Measurements from ENCODE around the gene ADAMTS13.

DNA sequence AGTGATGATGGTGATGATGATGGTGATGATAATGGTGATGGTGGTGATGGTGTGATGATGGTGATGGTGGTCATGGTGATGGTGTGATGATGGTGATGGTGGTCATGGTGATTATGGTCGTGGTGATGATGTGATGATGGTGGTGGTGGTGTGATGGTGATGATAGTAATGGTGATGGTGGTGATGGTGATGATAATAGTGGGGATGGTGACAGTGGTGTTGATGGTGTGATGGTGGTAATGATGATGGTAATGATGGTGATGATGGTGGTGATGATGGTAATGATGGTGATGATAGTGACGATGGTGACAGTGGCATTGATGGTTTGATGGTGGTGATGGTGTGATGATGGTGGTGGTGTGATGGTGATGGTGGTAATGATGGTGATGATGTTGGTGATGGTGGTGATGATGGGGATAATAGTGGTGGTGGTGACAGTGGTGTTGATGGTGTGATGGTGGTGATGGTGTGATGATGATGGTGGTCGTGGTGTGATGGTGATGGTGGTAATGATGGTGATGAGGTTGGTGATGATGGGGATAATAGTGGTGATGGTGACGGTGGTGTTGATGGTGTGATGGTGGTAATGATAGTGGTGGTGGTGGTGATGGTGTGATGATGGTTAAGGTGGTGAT is 39.5 kb upstream of the ADAMTS13 start:
- no peak for TF ChIP-seq CBFB (CRISPR knock-in tag; IDR thresholded peaks at IDR 0.05; ENCODE audit: low read depth)
- TF ChIP-seq, protein P1, sequence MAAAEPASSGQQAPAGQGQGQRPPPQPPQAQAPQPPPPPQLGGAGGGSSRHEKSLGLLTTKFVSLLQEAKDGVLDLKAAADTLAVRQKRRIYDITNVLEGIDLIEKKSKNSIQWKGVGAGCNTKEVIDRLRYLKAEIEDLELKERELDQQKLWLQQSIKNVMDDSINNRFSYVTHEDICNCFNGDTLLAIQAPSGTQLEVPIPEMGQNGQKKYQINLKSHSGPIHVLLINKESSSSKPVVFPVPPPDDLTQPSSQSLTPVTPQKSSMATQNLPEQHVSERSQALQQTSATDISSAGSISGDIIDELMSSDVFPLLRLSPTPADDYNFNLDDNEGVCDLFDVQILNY (CRISPR knock-in tag; IDR thresholded peaks at IDR 0.05): no peak
- no peak for TF ChIP-seq KAT7 (CRISPR knock-in tag; IDR thresholded peaks at IDR 0.05; ENCODE audit: borderline replicate concordance)
- TF ChIP-seq, protein P2, sequence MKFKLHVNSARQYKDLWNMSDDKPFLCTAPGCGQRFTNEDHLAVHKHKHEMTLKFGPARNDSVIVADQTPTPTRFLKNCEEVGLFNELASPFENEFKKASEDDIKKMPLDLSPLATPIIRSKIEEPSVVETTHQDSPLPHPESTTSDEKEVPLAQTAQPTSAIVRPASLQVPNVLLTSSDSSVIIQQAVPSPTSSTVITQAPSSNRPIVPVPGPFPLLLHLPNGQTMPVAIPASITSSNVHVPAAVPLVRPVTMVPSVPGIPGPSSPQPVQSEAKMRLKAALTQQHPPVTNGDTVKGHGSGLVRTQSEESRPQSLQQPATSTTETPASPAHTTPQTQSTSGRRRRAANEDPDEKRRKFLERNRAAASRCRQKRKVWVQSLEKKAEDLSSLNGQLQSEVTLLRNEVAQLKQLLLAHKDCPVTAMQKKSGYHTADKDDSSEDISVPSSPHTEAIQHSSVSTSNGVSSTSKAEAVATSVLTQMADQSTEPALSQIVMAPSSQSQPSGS (CRISPR knock-in tag; IDR thresholded peaks at IDR 0.05; ENCODE audit: borderline replicate concordance, low read depth): no peak
- TF ChIP-seq, protein P3, sequence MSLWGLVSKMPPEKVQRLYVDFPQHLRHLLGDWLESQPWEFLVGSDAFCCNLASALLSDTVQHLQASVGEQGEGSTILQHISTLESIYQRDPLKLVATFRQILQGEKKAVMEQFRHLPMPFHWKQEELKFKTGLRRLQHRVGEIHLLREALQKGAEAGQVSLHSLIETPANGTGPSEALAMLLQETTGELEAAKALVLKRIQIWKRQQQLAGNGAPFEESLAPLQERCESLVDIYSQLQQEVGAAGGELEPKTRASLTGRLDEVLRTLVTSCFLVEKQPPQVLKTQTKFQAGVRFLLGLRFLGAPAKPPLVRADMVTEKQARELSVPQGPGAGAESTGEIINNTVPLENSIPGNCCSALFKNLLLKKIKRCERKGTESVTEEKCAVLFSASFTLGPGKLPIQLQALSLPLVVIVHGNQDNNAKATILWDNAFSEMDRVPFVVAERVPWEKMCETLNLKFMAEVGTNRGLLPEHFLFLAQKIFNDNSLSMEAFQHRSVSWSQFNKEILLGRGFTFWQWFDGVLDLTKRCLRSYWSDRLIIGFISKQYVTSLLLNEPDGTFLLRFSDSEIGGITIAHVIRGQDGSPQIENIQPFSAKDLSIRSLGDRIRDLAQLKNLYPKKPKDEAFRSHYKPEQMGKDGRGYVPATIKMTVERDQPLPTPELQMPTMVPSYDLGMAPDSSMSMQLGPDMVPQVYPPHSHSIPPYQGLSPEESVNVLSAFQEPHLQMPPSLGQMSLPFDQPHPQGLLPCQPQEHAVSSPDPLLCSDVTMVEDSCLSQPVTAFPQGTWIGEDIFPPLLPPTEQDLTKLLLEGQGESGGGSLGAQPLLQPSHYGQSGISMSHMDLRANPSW (CRISPR knock-in tag; conservative IDR thresholded peaks at IDR 0.05; ENCODE audit: low read depth): no peak
- no peak for TF ChIP-seq ZNF317 (CRISPR knock-in tag; IDR thresholded peaks at IDR 0.05; ENCODE audit: borderline replicate concordance, low read depth)
- no peak for TF ChIP-seq NR1H2 (CRISPR knock-in tag; IDR thresholded peaks at IDR 0.05)
- TF ChIP-seq, protein P4, sequence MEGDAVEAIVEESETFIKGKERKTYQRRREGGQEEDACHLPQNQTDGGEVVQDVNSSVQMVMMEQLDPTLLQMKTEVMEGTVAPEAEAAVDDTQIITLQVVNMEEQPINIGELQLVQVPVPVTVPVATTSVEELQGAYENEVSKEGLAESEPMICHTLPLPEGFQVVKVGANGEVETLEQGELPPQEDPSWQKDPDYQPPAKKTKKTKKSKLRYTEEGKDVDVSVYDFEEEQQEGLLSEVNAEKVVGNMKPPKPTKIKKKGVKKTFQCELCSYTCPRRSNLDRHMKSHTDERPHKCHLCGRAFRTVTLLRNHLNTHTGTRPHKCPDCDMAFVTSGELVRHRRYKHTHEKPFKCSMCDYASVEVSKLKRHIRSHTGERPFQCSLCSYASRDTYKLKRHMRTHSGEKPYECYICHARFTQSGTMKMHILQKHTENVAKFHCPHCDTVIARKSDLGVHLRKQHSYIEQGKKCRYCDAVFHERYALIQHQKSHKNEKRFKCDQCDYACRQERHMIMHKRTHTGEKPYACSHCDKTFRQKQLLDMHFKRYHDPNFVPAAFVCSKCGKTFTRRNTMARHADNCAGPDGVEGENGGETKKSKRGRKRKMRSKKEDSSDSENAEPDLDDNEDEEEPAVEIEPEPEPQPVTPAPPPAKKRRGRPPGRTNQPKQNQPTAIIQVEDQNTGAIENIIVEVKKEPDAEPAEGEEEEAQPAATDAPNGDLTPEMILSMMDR (IDR thresholded peaks at IDR 0.05): no peak
- TF ChIP-seq TCF7 (CRISPR knock-in tag; IDR thresholded peaks at IDR 0.05; ENCODE audit: low read depth): no peak
- TF ChIP-seq, protein P5, sequence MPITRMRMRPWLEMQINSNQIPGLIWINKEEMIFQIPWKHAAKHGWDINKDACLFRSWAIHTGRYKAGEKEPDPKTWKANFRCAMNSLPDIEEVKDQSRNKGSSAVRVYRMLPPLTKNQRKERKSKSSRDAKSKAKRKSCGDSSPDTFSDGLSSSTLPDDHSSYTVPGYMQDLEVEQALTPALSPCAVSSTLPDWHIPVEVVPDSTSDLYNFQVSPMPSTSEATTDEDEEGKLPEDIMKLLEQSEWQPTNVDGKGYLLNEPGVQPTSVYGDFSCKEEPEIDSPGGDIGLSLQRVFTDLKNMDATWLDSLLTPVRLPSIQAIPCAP (CRISPR knock-in tag; IDR thresholded peaks at IDR 0.05): no peak
- TF ChIP-seq, protein P6, sequence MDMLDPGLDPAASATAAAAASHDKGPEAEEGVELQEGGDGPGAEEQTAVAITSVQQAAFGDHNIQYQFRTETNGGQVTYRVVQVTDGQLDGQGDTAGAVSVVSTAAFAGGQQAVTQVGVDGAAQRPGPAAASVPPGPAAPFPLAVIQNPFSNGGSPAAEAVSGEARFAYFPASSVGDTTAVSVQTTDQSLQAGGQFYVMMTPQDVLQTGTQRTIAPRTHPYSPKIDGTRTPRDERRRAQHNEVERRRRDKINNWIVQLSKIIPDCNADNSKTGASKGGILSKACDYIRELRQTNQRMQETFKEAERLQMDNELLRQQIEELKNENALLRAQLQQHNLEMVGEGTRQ (CRISPR knock-in tag; IDR thresholded peaks at IDR 0.05): no peak
- TF ChIP-seq, protein P7, sequence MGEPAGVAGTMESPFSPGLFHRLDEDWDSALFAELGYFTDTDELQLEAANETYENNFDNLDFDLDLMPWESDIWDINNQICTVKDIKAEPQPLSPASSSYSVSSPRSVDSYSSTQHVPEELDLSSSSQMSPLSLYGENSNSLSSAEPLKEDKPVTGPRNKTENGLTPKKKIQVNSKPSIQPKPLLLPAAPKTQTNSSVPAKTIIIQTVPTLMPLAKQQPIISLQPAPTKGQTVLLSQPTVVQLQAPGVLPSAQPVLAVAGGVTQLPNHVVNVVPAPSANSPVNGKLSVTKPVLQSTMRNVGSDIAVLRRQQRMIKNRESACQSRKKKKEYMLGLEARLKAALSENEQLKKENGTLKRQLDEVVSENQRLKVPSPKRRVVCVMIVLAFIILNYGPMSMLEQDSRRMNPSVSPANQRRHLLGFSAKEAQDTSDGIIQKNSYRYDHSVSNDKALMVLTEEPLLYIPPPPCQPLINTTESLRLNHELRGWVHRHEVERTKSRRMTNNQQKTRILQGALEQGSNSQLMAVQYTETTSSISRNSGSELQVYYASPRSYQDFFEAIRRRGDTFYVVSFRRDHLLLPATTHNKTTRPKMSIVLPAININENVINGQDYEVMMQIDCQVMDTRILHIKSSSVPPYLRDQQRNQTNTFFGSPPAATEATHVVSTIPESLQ (CRISPR knock-in tag; IDR thresholded peaks at IDR 0.05): no peak
- no peak for TF ChIP-seq FOXK1 (CRISPR knock-in tag; IDR thresholded peaks at IDR 0.05)
